WTC11 (cell line): ENCODE measurements around the gene AGPS. TPM values are rescaled to one million over a fixed set of nuclear protein-coding genes. Genes with fewer than 3 reads are reported as not detected.
A peak's percentile ranks its signal among the peaks of the same experiment; 100 is the strongest.

Source experiments
- ATAC-seq: fragments of 200-7000 bp; cut with Tn5 transposase; 2 replicates; pipeline ENCODE4 v1.10.0; 2021; ENCODE audit warnings: mild to moderate bottlenecking, moderate library complexity
- CTCF ChIA-PET: fragments of 300-600 bp; sonication (Branson Sonifier 250); formaldehyde crosslinking; loops from one replicate; lab custom pipeline; 2021; ENCODE audit warnings: antibody characterized with exemption; lab: Charles Lee
- POLR2A ChIA-PET: fragments of 350-600 bp; sonication (Branson Sonifier 250); formaldehyde crosslinking; loops from one replicate; lab custom pipeline; 2021; ENCODE audit warnings: antibody characterized with exemption; lab: Charles Lee
- DNase-seq: peaks from one replicate; pipeline ENCODE4 v3.0.0; 2021; ENCODE audit warnings: low spot score
- H3K27ac Mint-ChIP-seq: 2 replicates; pipeline ENCODE4 v1.8.0; 2021; ENCODE audit warnings: mixed read lengths
- H3K27me3 Mint-ChIP-seq: 2 replicates; pipeline ENCODE4 v1.8.0; 2021; ENCODE audit warnings: low read depth, mild to moderate bottlenecking, moderate library complexity, mixed read lengths
- H3K36me3 Mint-ChIP-seq: 2 replicates; pipeline ENCODE4 v1.8.0; 2021; ENCODE audit warnings: mixed read lengths
- H3K4me1 Mint-ChIP-seq: 2 replicates; pipeline ENCODE4 v1.8.0; 2022; ENCODE audit warnings: mixed read lengths
- H3K4me3 Mint-ChIP-seq: 2 replicates; pipeline ENCODE4 v1.8.0; 2021; ENCODE audit warnings: mild to moderate bottlenecking, moderate library complexity, mixed read lengths
- H3K9me3 Mint-ChIP-seq: 2 replicates; pipeline ENCODE4 v1.8.0; 2021; ENCODE audit warnings: mixed read lengths
- ATF1 ChIP-seq: sonication (generic); formaldehyde crosslinking; IDR thresholded peaks from 2 replicates; pipeline ENCODE4 v1.8.1; 2023; ENCODE audit warnings: mild to moderate bottlenecking, moderate library complexity, missing genetic modification reagents
- ATF2 ChIP-seq: sonication (generic); formaldehyde crosslinking; IDR thresholded peaks from 2 replicates; pipeline ENCODE4 v1.8.1; 2022; ENCODE audit warnings: low read depth, missing genetic modification reagents, borderline replicate concordance
- CDX4 ChIP-seq: fragments of 250-450 bp; sonication (Bioruptor Pico); IDR thresholded peaks from 2 replicates; pipeline ENCODE4 v1.9.0; 2021; ENCODE audit warnings: moderate library complexity, mild to moderate bottlenecking, inconsistent platforms, borderline replicate concordance
- ETV6 ChIP-seq: sonication (generic); formaldehyde crosslinking; IDR thresholded peaks from 2 replicates; pipeline ENCODE4 v1.8.1; 2022; ENCODE audit warnings: mild to moderate bottlenecking, missing genetic modification reagents
- JUN ChIP-seq: sonication (generic); formaldehyde crosslinking; IDR thresholded peaks from 2 replicates; pipeline ENCODE4 v1.8.0; 2023; ENCODE audit warnings: mild to moderate bottlenecking, missing genetic modification reagents
- NFATC4 ChIP-seq: fragments of 250-450 bp; sonication (Bioruptor Pico); IDR thresholded peaks from 2 replicates; pipeline ENCODE4 v1.9.0; 2021; ENCODE audit warnings: mild to moderate bottlenecking
- ZNF121 ChIP-seq: sonication (generic); formaldehyde crosslinking; IDR thresholded peaks from 2 replicates; pipeline ENCODE4 v1.8.0; 2023; ENCODE audit warnings: missing genetic modification reagents
- ZNF281 ChIP-seq: sonication (generic); formaldehyde crosslinking; IDR thresholded peaks from 2 replicates; pipeline ENCODE4 v1.8.0; 2023; ENCODE audit warnings: mild to moderate bottlenecking, missing genetic modification reagents
- ZNF396 ChIP-seq: fragments of 250-450 bp; sonication (Bioruptor Pico); IDR thresholded peaks from 2 replicates; pipeline ENCODE4 v1.8.0; 2021; ENCODE audit warnings: mild to moderate bottlenecking, moderate library complexity, borderline replicate concordance
- total RNA-seq: library from RNA; stranded (reverse); gene quantifications from 3 replicates; pipeline ENCODE4 v1.2.3, GENCODE V29; 2021
- TF ChIP-seq, protein P1 (sequence below): sonication (generic); formaldehyde crosslinking; IDR thresholded peaks from 2 replicates; pipeline ENCODE4 v1.8.1; 2022; ENCODE audit warnings: missing genetic modification reagents, borderline replicate concordance
- TF ChIP-seq, protein P2 (sequence below): sonication (generic); formaldehyde crosslinking; IDR thresholded peaks from 2 replicates; pipeline ENCODE4 v1.8.0; 2023; ENCODE audit warnings: missing genetic modification reagents
- TF ChIP-seq, protein P3 (sequence below): sonication (generic); formaldehyde crosslinking; IDR thresholded peaks from 2 replicates; pipeline ENCODE4 v1.8.0; 2022; ENCODE audit warnings: mild to moderate bottlenecking, missing genetic modification reagents
- TF ChIP-seq, protein P4 (sequence below): sonication (generic); formaldehyde crosslinking; IDR thresholded peaks from 2 replicates; pipeline ENCODE4 v1.8.1; 2023; ENCODE audit warnings: mild to moderate bottlenecking, missing genetic modification reagents, borderline replicate concordance

The AGPS gene
- total RNA-seq, 1 experiment from 2014 or later = 60.8 TPM

DNA sequence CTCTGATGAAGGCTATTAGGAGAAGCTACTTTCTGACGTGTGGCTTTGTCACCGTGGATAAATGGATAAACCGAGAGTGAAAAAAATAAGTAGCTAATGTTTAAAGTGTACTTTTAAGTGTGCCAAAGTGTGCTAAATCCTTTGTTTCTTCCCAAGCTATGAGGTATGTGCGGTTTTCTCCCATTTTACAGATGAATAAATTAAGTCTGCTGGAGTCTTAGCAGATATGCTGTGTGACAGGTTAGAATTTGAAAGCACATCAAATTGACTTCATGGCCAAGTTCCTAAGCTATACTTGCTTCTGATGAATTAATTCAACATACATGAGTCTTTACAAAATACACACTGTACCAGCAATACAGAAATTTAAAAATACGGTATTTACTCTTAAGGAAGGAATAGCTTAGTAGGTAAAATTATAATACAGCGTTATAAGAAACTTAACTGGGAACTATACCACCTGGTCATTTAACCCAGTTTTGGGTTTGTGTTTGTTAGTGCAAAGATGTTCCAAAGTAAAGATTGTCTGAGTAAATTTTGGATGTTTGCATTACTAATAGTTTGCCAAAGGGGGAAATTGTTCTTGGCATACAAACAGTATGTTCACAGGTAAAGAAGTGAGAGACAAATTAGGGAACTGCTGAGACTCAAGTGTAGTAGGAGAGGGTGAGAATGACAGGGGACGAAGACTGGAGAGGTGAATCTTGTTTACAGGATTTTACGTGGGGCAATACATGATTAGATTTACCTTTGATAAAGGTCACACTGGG lies 1.4 kb downstream of the AGPS start:
- CTCF ChIA-PET = interaction anchor here (2.2 kb wide), 1 partner anchor 13 kb away, joined by 9 read pairs; no protein-coding TSS in a partner anchor
- no peak overlapping the region; the same call in 1 of the 2 replicates for H3K27ac Mint-ChIP-seq

GRCh38 chr2:177394594-177394973 lies 2.0 kb downstream of the AGPS start:
- peak overlapping the region; percentile 30 for H3K27ac Mint-ChIP-seq
- no peak for DNase-seq
- peaks cover 8% of the 10 kb centered on the region for H3K27me3 Mint-ChIP-seq
- peaks cover 39% of the 10 kb centered on the region for H3K4me1 Mint-ChIP-seq
- no peaks in the 10 kb centered on the region for H3K36me3 Mint-ChIP-seq
- CTCF ChIA-PET = no interaction called here
- POLR2A ChIA-PET = no interaction called here
- H3K4me3 Mint-ChIP-seq = no peak overlapping the region
- no peaks in the 10 kb centered on the region for H3K9me3 Mint-ChIP-seq
- no peak for ATAC-seq
- no peak for TF ChIP-seq ZNF396 (CRISPR knock-in tag)
- TF ChIP-seq CDX4 (CRISPR knock-in tag) = no peak
- TF ChIP-seq ATF1 = no peak
- TF ChIP-seq, protein P1, sequence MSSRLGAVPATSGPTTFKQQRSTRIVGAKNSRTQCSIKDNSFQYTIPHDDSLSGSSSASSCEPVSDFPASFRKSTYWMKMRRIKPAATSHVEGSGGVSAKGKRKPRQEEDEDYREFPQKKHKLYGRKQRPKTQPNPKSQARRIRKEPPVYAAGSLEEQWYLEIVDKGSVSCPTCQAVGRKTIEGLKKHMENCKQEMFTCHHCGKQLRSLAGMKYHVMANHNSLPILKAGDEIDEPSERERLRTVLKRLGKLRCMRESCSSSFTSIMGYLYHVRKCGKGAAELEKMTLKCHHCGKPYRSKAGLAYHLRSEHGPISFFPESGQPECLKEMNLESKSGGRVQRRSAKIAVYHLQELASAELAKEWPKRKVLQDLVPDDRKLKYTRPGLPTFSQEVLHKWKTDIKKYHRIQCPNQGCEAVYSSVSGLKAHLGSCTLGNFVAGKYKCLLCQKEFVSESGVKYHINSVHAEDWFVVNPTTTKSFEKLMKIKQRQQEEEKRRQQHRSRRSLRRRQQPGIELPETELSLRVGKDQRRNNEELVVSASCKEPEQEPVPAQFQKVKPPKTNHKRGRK (CRISPR knock-in tag) = no peak
- TF ChIP-seq, protein P2, sequence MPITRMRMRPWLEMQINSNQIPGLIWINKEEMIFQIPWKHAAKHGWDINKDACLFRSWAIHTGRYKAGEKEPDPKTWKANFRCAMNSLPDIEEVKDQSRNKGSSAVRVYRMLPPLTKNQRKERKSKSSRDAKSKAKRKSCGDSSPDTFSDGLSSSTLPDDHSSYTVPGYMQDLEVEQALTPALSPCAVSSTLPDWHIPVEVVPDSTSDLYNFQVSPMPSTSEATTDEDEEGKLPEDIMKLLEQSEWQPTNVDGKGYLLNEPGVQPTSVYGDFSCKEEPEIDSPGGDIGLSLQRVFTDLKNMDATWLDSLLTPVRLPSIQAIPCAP (CRISPR knock-in tag) = no peak
- no peak for TF ChIP-seq NFATC4 (CRISPR knock-in tag)
- TF ChIP-seq, protein P3, sequence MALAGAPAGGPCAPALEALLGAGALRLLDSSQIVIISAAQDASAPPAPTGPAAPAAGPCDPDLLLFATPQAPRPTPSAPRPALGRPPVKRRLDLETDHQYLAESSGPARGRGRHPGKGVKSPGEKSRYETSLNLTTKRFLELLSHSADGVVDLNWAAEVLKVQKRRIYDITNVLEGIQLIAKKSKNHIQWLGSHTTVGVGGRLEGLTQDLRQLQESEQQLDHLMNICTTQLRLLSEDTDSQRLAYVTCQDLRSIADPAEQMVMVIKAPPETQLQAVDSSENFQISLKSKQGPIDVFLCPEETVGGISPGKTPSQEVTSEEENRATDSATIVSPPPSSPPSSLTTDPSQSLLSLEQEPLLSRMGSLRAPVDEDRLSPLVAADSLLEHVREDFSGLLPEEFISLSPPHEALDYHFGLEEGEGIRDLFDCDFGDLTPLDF (CRISPR knock-in tag) = no peak

More for the DNA sequence above, 1.4 kb downstream of the AGPS start:
- no peaks in the 10 kb centered on the region for H3K36me3 Mint-ChIP-seq
- ATAC-seq (no peak), DNase-seq (no peak)
- POLR2A ChIA-PET = no interaction called here
- no peaks in the 10 kb centered on the region for H3K9me3 Mint-ChIP-seq
- TF ChIP-seq, protein P4, sequence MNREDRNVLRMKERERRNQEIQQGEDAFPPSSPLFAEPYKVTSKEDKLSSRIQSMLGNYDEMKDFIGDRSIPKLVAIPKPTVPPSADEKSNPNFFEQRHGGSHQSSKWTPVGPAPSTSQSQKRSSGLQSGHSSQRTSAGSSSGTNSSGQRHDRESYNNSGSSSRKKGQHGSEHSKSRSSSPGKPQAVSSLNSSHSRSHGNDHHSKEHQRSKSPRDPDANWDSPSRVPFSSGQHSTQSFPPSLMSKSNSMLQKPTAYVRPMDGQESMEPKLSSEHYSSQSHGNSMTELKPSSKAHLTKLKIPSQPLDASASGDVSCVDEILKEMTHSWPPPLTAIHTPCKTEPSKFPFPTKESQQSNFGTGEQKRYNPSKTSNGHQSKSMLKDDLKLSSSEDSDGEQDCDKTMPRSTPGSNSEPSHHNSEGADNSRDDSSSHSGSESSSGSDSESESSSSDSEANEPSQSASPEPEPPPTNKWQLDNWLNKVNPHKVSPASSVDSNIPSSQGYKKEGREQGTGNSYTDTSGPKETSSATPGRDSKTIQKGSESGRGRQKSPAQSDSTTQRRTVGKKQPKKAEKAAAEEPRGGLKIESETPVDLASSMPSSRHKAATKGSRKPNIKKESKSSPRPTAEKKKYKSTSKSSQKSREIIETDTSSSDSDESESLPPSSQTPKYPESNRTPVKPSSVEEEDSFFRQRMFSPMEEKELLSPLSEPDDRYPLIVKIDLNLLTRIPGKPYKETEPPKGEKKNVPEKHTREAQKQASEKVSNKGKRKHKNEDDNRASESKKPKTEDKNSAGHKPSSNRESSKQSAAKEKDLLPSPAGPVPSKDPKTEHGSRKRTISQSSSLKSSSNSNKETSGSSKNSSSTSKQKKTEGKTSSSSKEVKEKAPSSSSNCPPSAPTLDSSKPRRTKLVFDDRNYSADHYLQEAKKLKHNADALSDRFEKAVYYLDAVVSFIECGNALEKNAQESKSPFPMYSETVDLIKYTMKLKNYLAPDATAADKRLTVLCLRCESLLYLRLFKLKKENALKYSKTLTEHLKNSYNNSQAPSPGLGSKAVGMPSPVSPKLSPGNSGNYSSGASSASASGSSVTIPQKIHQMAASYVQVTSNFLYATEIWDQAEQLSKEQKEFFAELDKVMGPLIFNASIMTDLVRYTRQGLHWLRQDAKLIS (CRISPR knock-in tag) = no peak
- TF ChIP-seq ZNF121 (CRISPR knock-in tag) = no peak
- TF ChIP-seq ZNF281 = no peak
- no peak for TF ChIP-seq JUN (CRISPR knock-in tag)
- no peak for TF ChIP-seq ETV6 (CRISPR knock-in tag)
- TF ChIP-seq ATF2 (CRISPR knock-in tag) = no peak
- H3K4me3 Mint-ChIP-seq = peak overlapping the region; percentile 93
- peaks cover 37% of the 10 kb centered on the region for H3K4me1 Mint-ChIP-seq
- H3K27me3 Mint-ChIP-seq = peaks cover 8% of the 10 kb centered on the region
